H1 (cell line): ENCODE measurements around the gene LNPEP. TPM values are rescaled to one million over a fixed set of nuclear protein-coding genes. Genes with fewer than 3 reads are reported as not detected.

Source experiments
- CTCF ChIA-PET: fragments of 300-600 bp; sonication (Branson Sonifier 250); formaldehyde crosslinking; loops from one replicate; lab custom pipeline; 2021; ENCODE audit not compliant: partially characterized antibody; lab: Charles Lee
- POLR2A ChIA-PET: fragments of 300-600 bp; sonication (Branson Sonifier 250); formaldehyde crosslinking; loops from one replicate; lab custom pipeline; 2021; ENCODE audit warnings: inconsistent platforms; ENCODE audit not compliant: partially characterized antibody; lab: Charles Lee
- DNase-seq, 2 experiments: peaks; one replicate each; pipeline versions ENCODE4 v3.0.0 to v3.0.0-alpha.2; 2010 to 2022; ENCODE audit warnings: low spot score in 2 of 2, low read depth in 1 of 2, mixed read lengths in 1 of 2
- FAIRE-seq: peaks from 2 replicates; lab custom pipeline; 2011; peaks lifted over from hg19 to GRCh38; lab: Jason Lieb, UNC
- H2AFZ ChIP-seq: 2 replicates; pipeline ENCODE4 v1.8.1; 2012; ENCODE audit warnings: low read length, inconsistent platforms
- H2AK5ac ChIP-seq: 2 replicates; pipeline ENCODE4 v1.6.1; 2013; ENCODE audit warnings: low read depth, low read length
- H2BK120ac ChIP-seq: replicated peaks from 2 replicates; pipeline ENCODE3; 2013; ENCODE audit warnings: low read depth, low read length, inconsistent platforms
- H2BK12ac ChIP-seq: 2 replicates; pipeline ENCODE4 v1.6.1; 2013; ENCODE audit warnings: low read depth, low read length
- H2BK15ac ChIP-seq: 2 replicates; pipeline ENCODE4 v1.6.1; 2013; ENCODE audit warnings: low read length
- H2BK20ac ChIP-seq: 2 replicates; pipeline ENCODE4 v1.6.1; 2013; ENCODE audit warnings: low read length
- H2BK5ac ChIP-seq: 2 replicates; pipeline ENCODE4 v1.6.1; 2013; ENCODE audit warnings: low read depth, low read length
- H3K14ac ChIP-seq: 2 replicates; pipeline ENCODE4 v1.6.1; 2013; ENCODE audit warnings: inconsistent platforms; ENCODE audit not compliant: insufficient read length
- H3K18ac ChIP-seq: 2 replicates; pipeline ENCODE4 v1.6.1; 2013; ENCODE audit warnings: low read length; ENCODE audit errors: extremely low read depth
- H3K23ac ChIP-seq: 2 replicates; pipeline ENCODE4 v1.6.1; 2013; ENCODE audit warnings: inconsistent platforms; ENCODE audit not compliant: insufficient read length
- H3K23me2 ChIP-seq: 2 replicates; pipeline ENCODE4 v1.6.1; 2013; ENCODE audit warnings: low read depth, low read length
- H3K27ac ChIP-seq: 2 replicates; pipeline ENCODE4 v1.6.1; 2011; ENCODE audit warnings: low read depth, low read length, inconsistent platforms
- H3K27me3 ChIP-seq, 4 experiments: replicated peaks in 1 of 4; 1 replicate in 1 of 4; 2 replicates in 3 of 4; pipeline versions ENCODE4 v1.6.1 to v1.8.1; 2011 to 2013; ENCODE audit warnings: low read length in 3 of 4, mild to moderate bottlenecking in 3 of 4, inconsistent platforms in 2 of 4, mixed read lengths in 2 of 4, moderate library complexity in 1 of 4; ENCODE audit not compliant: control insufficient read depth in 3 of 4, insufficient read depth in 3 of 4; ENCODE audit errors: extremely low read depth in 1 of 4
- H3K36me3 ChIP-seq, 4 experiments: 2 replicates each; pipeline versions ENCODE4 v1.6.1 to v1.8.1; 2011 to 2013; ENCODE audit warnings: mild to moderate bottlenecking in 4 of 4, low read length in 3 of 4, moderate library complexity in 2 of 4, control low read depth in 1 of 4, inconsistent platforms in 1 of 4; ENCODE audit not compliant: insufficient read depth in 4 of 4, control insufficient read depth in 2 of 4
- H3K4ac ChIP-seq: replicated peaks from 2 replicates; pipeline ENCODE3; 2013; ENCODE audit warnings: low read length, low read depth, mixed read lengths, inconsistent platforms; ENCODE audit not compliant: insufficient read length
- H3K4me1 ChIP-seq, 4 experiments: replicated peaks in 1 of 4; 1 replicate in 1 of 4; 2 replicates in 3 of 4; pipeline versions ENCODE4 v1.6.1 to v1.8.1; 2011 to 2013; ENCODE audit warnings: low read length in 3 of 4, inconsistent platforms in 2 of 4, mixed read lengths in 1 of 4; ENCODE audit not compliant: insufficient read depth in 4 of 4, control insufficient read depth in 3 of 4
- H3K4me2 ChIP-seq, 2 experiments: 2 replicates each; pipeline versions ENCODE4 v1.6.1 to v1.8.1; 2011 to 2013; ENCODE audit warnings: low read depth in 2 of 2, low read length in 2 of 2, control low read depth in 1 of 2, inconsistent platforms in 1 of 2, mild to moderate bottlenecking in 1 of 2; ENCODE audit not compliant: insufficient read depth in 1 of 2
- H3K4me3 ChIP-seq, 4 experiments: fragments of 200-600, 300-600 bp in 1 of 4; sonication (generic), shearing (Covaris generic), sonication (Bioruptor Twin) in 1 of 4; 2 replicates each; pipeline versions ENCODE4 v1.5.1 to v1.8.1; 2011 to 2016; ENCODE audit warnings: low read length in 4 of 4, low read depth in 3 of 4, control low read depth in 2 of 4, inconsistent platforms in 2 of 4, mild to moderate bottlenecking in 2 of 4, mixed read lengths in 1 of 4, moderate library complexity in 1 of 4; ENCODE audit not compliant: insufficient read depth in 2 of 4; ENCODE audit errors: extremely low read depth in 1 of 4
- H3K56ac ChIP-seq: replicated peaks from 2 replicates; pipeline ENCODE3; 2013; ENCODE audit warnings: low read depth, mild to moderate bottlenecking, mixed read lengths, low read length, inconsistent platforms; ENCODE audit not compliant: insufficient read length
- H3K79me1 ChIP-seq: 2 replicates; pipeline ENCODE4 v1.6.1; 2013; ENCODE audit warnings: low read depth, low read length, control low read depth
- H3K79me2 ChIP-seq, 2 experiments: 2 replicates each; pipeline versions ENCODE4 v1.6.1 to v1.8.1; 2012 to 2013; ENCODE audit warnings: low read length in 2 of 2, mild to moderate bottlenecking in 2 of 2, inconsistent platforms in 1 of 2; ENCODE audit not compliant: insufficient read depth in 2 of 2, control insufficient read depth in 1 of 2
- H3K9ac ChIP-seq, 4 experiments: replicated peaks in 1 of 4; 1 replicate in 1 of 4; 2 replicates in 3 of 4; pipeline versions ENCODE4 v1.6.1 to v1.8.1; 2011 to 2013; ENCODE audit warnings: low read depth in 3 of 4, low read length in 3 of 4, control low read depth in 2 of 4, mild to moderate bottlenecking in 2 of 4, moderate library complexity in 2 of 4, inconsistent platforms in 1 of 4; ENCODE audit errors: extremely low read depth in 1 of 4
- H3K9me3 ChIP-seq, 2 experiments: 2 replicates each; pipeline versions ENCODE4 v1.6.1 to v1.8.1; 2012 to 2013; ENCODE audit warnings: mild to moderate bottlenecking in 2 of 2, moderate library complexity in 2 of 2, control low read depth in 1 of 2, inconsistent platforms in 1 of 2, low read depth in 1 of 2, low read length in 1 of 2, mixed read lengths in 1 of 2; ENCODE audit not compliant: insufficient read depth in 2 of 2
- H4K20me1 ChIP-seq, 2 experiments: replicated peaks in 1 of 2; 2 replicates each; pipeline versions ENCODE3 to v1.8.1; 2011 to 2013; ENCODE audit warnings: inconsistent platforms in 2 of 2, low read length in 2 of 2, mild to moderate bottlenecking in 1 of 2; ENCODE audit not compliant: insufficient read depth in 2 of 2, control insufficient read depth in 1 of 2
- H4K5ac ChIP-seq: 2 replicates; pipeline ENCODE4 v1.6.1; 2013; ENCODE audit warnings: low read length, low read depth, mixed read lengths, inconsistent platforms; ENCODE audit not compliant: insufficient read length
- H4K8ac ChIP-seq: 2 replicates; pipeline ENCODE4 v1.8.0; 2013; ENCODE audit warnings: mild to moderate bottlenecking, moderate library complexity, low read length, inconsistent platforms; ENCODE audit not compliant: insufficient read depth; ENCODE audit errors: extremely low read depth
- H4K91ac ChIP-seq: replicated peaks from 2 replicates; pipeline ENCODE3; 2013; ENCODE audit warnings: low read length, mixed read lengths, inconsistent platforms; ENCODE audit not compliant: insufficient read length
- BACH1 ChIP-seq: IDR thresholded peaks from 2 replicates; pipeline ENCODE4 v1.6.1; 2012; ENCODE audit warnings: low read length, improper control_type of control experiment
- CBX5 ChIP-seq: fragments of 300-800, 300-1000 bp; sonication (generic); IDR thresholded peaks from 2 replicates; pipeline ENCODE4 v1.7.1; 2016; ENCODE audit warnings: antibody characterized with exemption, low read length, low read depth
- CEBPB ChIP-seq: IDR thresholded peaks from 2 replicates; pipeline ENCODE4 v1.6.1; 2012; ENCODE audit warnings: low read depth, low read length
- CHD1 ChIP-seq: IDR thresholded peaks from 2 replicates; pipeline ENCODE4 v1.6.1; 2012; ENCODE audit warnings: low read depth, low read length, improper control_type of control experiment
- EZH2 ChIP-seq: fragments of 200-600 bp; sonication (generic); IDR thresholded peaks from 2 replicates; pipeline ENCODE4 v1.7.1; 2012; ENCODE audit warnings: low read depth, mild to moderate bottlenecking, moderate library complexity, low read length, inconsistent platforms; ENCODE audit not compliant: severe bottlenecking
- HDAC2 ChIP-seq, 2 experiments: fragments of 300-600 bp in 1 of 2; sonication (generic) in 1 of 2; IDR thresholded peaks; 2 replicates each; pipeline ENCODE4 v1.6.1; 2011 to 2012; ENCODE audit warnings: low read depth in 2 of 2, low read length in 2 of 2, mild to moderate bottlenecking in 2 of 2, moderate library complexity in 2 of 2, borderline replicate concordance in 1 of 2, inconsistent platforms in 1 of 2
- JUND ChIP-seq: IDR thresholded peaks from 2 replicates; pipeline ENCODE4 v1.6.1; 2011; ENCODE audit warnings: mild to moderate bottlenecking, improper control_type of control experiment, low read length
- KDM1A ChIP-seq: fragments of 200-600, 300-600 bp; sonication (generic); IDR thresholded peaks from 2 replicates; pipeline ENCODE4 v1.7.1; 2016; ENCODE audit warnings: mild to moderate bottlenecking, low read length, borderline replicate concordance
- POLR2A ChIP-seq, 2 experiments: IDR thresholded peaks; 1 replicate in 1 of 2; 2 replicates in 1 of 2; pipeline ENCODE4 v1.6.1; 2011; ENCODE audit warnings: low read depth in 2 of 2, low read length in 2 of 2, mild to moderate bottlenecking in 2 of 2; ENCODE audit errors: control extremely low read depth in 1 of 2
- SP1 ChIP-seq: IDR thresholded peaks from 2 replicates; pipeline ENCODE4 v1.6.1; 2011; ENCODE audit warnings: low read depth, low read length
- SP2 ChIP-seq: IDR thresholded peaks from 2 replicates; pipeline ENCODE4 v1.6.1; 2012; ENCODE audit warnings: mild to moderate bottlenecking, low read length, inconsistent platforms
- SUZ12 ChIP-seq: fragments of 200-600 bp; sonication (generic); IDR thresholded peaks from 2 replicates; pipeline ENCODE4 v1.6.1; 2012; ENCODE audit warnings: mild to moderate bottlenecking, inconsistent platforms, low read length, moderate library complexity, mixed read lengths
- TBP ChIP-seq: IDR thresholded peaks from 2 replicates; pipeline ENCODE4 v1.6.1; 2011; ENCODE audit warnings: low read depth, low read length, improper control_type of control experiment
- WGBS, 2 experiments: shearing (Covaris generic) in 1 of 2; methylation state at CpG; one replicate each; pipeline versions ENCODE4 v1.1.6 to v1.1.7; 2013 to 2015; ENCODE audit warnings: low lambda C conversion rate in 2 of 2, mixed read lengths in 2 of 2, inconsistent platforms in 1 of 2, low coverage in 1 of 2, missing lambda C conversion rate in 1 of 2; ENCODE audit not compliant: insufficient replicate concordance in 2 of 2, insufficient coverage in 1 of 2, insufficient read length in 1 of 2; ENCODE audit errors: extremely low coverage in 1 of 2, missing lambda C conversion rate in 1 of 2; 5-methylcytosine and 5-hydroxymethylcytosine counted together
- polyA plus RNA-seq, 7 experiments: library from polyadenylated mRNA; depleted of rRNA in 3 of 7; stranded (reverse) in 5 of 7; unstranded in 2 of 7; fragments of >200 nt in 5 of 7; fragments of 200-250 nt in 2 of 7; gene quantifications; 1 replicate in 5 of 7; 2 replicates in 1 of 7; 4 replicates in 1 of 7; pipeline versions ENCODE4 v1.2.1 to v1.2.3, GENCODE V29; 2011 to 2013; ENCODE audit warnings: missing spikeins in 2 of 7, mixed read lengths in 2 of 7
- total RNA-seq: library from RNA; stranded (reverse); fragmentation: NEBNext Ultra II Directional; extraction: Animal tissue kit (Norgen Biotek cat#: 25700); gene quantifications from 2 replicates; pipeline ENCODE4 v1.2.1, GENCODE V29; 2021
- TF ChIP-seq, protein P1 (sequence below): IDR thresholded peaks from 2 replicates; pipeline ENCODE4 v1.6.1; 2011; ENCODE audit warnings: low read length, improper control_type of control experiment
- TF ChIP-seq, protein P2 (sequence below): IDR thresholded peaks from 2 replicates; pipeline ENCODE4 v1.6.1; 2012; ENCODE audit warnings: inconsistent platforms

Gene LNPEP
- total and polyA plus RNA-seq, 2 of the 8 experiments (the other 6 are each of a cell fraction or from before 2014, with no cell fraction given), result 1.8 to 4.5 TPM

DNA sequence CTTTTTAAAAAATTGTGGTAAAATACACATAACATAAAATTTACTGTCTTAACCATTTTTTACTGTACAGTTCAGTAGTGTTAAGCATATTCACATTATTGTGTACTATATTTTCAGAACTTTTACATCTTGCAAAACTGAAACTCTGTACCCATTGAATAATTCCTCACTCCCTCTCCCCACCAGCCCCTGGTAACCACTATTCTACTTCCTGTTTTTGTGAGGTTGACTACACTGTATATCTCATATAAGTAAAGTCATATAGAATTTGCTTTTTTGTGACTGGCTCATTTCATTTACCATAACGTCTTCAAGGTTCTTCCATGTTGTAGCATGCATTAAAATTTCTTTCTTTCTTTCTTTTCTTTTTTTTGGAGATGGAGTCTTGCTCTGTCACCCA is 87.0 kb downstream of the LNPEP start:
- Histone ChIP-seq H3K9me3 (no peaks in the 10 kb centered on the region), H4K91ac (no peak overlapping the region), H2BK120ac (no peak overlapping the region), H3K36me3 (no peaks in the 10 kb centered on the region), H3K27ac (no peak overlapping the region), H3K79me1 (no peaks in the 10 kb centered on the region), H3K23ac (no peak overlapping the region), H3K14ac (no peak overlapping the region), H2BK15ac (no peak overlapping the region), H3K4me3 (no peak overlapping the region), H2BK20ac (no peak overlapping the region), H2BK12ac (no peak overlapping the region), H3K79me2 (no peaks in the 10 kb centered on the region), H3K27me3 (no peaks in the 10 kb centered on the region), H4K5ac (no peak overlapping the region), H4K20me1 (no peaks in the 10 kb centered on the region), H3K4me1 (no peaks in the 10 kb centered on the region), H3K4ac (no peak overlapping the region), H2AFZ (no peak overlapping the region), H4K8ac (no peak overlapping the region), H3K9ac (no peak overlapping the region), H3K23me2 (no peaks in the 10 kb centered on the region), H3K4me2 (no peak overlapping the region), H2AK5ac (no peak overlapping the region), H3K56ac (no peak overlapping the region), H3K18ac (no peak overlapping the region), H2BK5ac (no peak overlapping the region)
- WGBS, 2 experiments, result 93% methylated on average over 1 of the region's 1 CpG; no CpG with 5 or more reads in 1 of the 2 experiments
- CTCF ChIA-PET, result no interaction called here
- no peak for FAIRE-seq
- POLR2A ChIA-PET, result no interaction called here
- no peak for DNase-seq
- TF ChIP-seq, protein P1, sequence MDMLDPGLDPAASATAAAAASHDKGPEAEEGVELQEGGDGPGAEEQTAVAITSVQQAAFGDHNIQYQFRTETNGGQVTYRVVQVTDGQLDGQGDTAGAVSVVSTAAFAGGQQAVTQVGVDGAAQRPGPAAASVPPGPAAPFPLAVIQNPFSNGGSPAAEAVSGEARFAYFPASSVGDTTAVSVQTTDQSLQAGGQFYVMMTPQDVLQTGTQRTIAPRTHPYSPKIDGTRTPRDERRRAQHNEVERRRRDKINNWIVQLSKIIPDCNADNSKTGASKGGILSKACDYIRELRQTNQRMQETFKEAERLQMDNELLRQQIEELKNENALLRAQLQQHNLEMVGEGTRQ, result no peak
- TF ChIP-seq CEBPB (no peak), BACH1 (no peak), CHD1 (no peak), HDAC2 (IDR thresholded peaks at IDR 0.05; ENCODE audit: borderline replicate concordance in 1 of 2, low read depth in 2 of 2, low read length in 2 of 2) (no peak), POLR2A (IDR thresholded peaks at IDR 0.05; ENCODE audit: control extremely low read depth in 1 of 2, low read depth in 2 of 2, low read length in 2 of 2) (no peak), CBX5 (no peak), JUND (no peak), SP1 (no peak), EZH2 (no peak), SP2 (no peak), KDM1A (no peak), TBP (no peak), SUZ12 (no peak)
- TF ChIP-seq, protein P2, sequence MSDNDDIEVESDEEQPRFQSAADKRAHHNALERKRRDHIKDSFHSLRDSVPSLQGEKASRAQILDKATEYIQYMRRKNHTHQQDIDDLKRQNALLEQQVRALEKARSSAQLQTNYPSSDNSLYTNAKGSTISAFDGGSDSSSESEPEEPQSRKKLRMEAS, result no peak
